GM11168 (cell line): ENCODE data around the gene TMF1.

Experiments used
- in situ Hi-C: fragments of 300-500 bp; cut with MboI; formaldehyde crosslinking; loops from one replicate; pipeline ENCODE4 v1.12.0; 2022; ENCODE audit warnings: low sequenced_read_pairs; ENCODE audit not compliant: unreplicated experiment

Gene TMF1

DNA sequence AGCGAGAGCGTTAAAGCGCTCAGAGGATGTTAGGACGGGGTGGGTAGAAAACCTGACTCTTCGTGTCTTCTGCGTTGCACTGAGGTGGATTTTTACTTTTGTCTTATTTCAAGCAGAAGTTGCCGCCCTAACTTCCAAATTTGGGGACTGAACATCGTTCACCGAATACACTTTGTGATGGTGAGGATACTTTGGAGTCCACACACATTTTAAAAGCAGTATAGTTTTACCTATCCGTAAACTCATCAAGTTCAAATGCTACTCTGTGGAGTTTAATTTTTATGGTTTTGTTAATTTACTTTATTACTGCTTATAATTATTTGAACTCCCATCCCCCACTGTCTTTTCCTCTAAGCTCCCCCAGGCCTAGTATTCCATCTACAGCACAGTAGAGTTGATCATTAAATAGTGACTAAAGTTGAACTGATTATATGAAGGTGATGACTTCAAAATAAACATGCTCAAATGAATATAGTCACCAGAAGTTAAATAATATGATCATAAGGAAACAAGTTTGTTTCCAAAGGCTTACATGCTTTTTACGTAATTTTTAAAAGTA, 38.0 kb downstream of the TMF1 start:
- in situ Hi-C loops = no loop called here

DNA sequence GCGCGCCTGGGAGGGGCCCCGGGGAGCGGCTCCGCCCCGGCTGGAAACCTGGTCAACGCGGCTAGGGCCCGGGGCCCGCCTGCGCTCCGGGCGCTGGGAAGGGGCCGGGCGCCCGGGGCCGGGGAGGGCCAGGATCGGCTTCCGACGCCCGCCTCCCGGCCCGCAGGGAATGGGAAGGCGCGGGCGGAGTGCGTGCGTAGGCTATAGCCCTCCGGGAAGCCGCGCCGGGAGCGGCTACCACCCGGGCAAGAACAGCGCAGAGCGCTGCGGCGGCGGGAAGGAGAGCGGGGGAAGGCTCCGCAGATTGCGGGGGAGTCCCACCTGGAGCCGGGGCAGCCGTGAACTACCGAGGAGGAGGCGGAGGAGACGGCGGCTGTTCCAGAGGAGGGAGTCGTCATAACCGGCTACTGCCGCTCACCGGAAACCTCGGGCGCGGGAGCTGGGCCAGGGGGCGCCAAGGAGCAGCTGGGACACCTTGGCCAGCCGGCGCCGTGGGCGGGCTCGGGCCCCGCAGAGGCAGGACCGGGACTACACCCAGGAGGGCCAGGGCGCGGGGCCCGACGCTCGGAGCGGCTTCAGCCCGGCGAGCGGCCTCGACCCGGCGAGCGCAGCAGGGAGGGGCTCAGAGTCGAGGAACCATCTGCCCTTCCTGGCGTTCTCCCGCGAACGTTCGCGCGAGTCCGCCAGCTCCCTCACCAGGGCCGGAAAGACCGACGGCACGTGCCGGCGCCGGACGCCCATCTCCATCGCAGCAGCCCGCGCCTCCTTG, 38.7 kb downstream of the TMF1 start, which contains the start of gene EOGT:
EOGT (minus strand) TSS at position 432 of the 769 bp plus-strand sequence. CDS start 3,838 bp downstream, outside the sequence.
- in situ Hi-C loops = no loop called here

DNA sequence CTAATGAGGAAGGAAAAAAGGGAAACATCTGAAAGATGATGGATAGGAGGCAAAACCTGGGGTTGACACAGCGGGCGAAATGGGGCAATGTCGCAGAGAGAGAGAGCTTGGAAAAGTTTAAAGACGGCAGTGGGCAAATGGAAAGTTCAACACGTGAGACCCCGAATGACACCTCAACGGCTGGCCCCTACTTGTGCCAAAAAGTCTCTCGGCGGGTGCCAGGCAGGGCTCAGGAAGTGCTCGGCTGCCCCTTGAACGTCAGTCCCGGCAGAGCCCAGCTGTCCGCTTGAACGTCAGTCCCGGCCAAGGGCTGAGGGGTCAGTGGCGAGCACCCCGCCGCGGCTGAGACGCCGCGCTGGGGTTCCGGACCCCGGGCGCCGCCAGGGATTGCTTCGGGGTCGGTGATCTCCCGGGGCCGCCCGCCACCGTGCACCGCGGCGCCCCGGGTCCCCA, 39.3 kb downstream of the TMF1 start:
- in situ Hi-C loops = no loop called here

DNA sequence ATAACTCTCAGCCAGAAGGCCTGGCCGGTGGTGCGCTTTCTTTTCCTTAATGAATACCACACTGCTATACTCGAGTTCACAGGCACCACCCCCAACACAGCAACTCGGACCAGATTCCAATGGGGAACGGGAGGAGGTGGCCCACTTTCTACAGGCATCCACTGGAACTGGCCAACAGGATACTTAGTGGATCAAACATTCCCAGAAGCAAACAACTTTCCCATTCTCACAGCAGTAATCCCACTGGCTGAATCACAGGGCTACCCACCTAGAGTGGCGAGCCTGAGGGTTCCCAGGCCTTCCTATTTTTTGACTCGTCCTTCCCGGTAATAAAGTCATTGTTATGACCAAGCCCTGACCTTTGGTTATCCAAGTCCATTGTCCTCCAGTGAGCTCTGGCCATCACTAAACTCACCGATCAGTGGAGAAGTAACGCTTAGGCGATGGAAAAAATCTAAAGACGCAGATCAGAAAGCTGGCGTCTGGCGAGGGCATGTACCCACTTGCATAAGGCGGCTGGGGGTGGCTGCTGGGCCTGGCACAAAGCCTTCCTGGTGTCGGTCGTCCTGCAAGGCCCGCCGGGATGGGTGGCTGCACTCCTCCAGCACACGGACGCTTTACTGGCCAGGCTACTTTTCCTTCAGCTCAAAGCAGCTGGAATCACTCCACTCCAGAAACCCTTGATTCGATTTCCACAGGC, 39.9 kb downstream of the TMF1 start:
- in situ Hi-C loops = no loop called here

- in situ Hi-C loops = no loop called here
Measured at GRCh38 chr3:69011096-69011730, 40.9 kb downstream of the TMF1 start.

DNA sequence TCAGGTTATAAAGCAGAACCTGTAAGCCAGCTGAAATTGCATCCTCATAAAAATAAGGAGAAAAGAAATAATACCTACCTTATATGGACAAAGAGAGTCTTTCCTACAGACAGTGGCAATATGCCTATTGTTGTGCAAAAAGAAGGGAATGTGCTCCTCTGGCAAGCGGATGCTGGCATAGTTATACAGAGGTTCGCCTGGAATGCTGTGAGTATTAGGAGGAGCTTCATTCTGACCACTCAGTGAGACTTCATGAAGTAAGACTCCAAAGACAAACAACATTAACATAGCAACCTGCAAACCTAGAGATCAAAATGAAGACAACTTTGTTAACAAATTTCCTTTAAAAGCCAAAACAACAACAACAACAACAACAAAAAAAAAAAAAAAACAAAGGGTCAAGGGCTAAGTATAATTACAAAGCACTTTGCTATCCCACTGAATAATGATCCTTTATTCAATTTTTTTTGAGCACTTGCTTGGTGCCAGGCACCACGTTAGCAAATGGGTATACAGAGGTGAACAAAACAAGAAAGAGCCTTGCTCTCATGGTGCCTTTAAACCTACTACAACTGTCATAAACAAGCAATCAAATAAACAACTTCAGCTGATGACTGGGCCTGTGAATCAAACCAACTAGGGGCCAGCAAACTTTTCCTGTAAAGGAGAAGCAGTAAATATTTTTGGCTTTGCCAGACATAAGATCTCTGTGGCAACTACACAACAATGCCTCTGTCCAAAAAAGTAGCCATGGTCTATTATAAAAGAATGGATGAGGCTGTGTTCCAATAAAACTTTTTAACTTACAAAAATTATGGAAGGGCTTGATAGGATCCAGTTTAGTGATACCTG, 42.3 kb downstream of the TMF1 start:
- in situ Hi-C loops = no loop called here

DNA sequence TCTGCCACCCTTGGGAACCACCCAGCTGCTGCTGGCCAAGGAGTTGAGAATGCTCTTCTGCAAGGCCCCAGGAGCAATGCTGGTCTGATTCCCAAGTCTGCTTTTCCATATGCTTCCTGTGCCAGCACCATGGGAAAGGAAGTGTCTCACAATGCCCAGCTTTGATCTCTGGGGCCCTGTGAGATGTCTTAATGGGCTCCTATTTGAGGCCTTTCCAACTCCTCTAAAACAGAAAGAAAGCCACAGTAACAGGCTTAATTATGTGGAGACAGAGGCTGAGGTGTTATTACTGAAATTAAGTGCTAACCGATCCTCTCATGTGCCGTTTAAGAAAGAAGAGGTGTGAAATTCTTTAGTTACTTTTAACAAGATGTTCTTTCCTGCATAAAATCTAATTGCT, 43.2 kb downstream of the TMF1 start:
- in situ Hi-C loops = no loop called here

DNA sequence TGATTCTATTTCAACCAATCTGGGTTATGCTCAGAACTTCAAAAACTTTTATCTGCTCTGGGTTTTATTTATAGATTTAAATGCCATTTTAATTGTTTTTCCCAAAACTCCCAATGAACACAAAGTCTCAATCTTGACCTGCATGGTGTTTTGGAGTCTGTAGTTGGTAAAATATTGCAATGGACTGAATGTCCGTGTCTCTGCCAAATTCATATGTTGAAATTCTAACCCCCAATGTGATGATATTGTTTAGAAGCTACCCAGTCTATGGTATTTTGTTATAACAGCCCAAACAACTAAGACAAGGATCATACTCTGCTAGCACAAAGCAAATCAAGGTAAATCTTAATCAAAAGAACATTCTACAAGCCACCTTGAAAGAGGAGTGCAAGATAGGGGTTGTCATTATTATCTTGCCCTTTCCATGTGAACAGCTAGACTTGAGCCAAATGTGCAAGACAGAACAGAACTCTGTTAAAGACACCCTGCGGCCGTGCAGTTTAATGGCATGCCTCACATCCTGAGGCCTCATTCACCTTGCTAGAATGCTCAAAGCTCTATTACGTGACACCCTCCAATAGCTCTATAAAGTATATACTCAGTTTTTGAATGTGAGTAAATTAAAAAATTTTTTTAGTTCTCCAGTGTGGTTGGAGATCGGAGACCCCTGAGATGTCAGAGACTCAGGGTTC, 46.2 kb downstream of the TMF1 start:
- in situ Hi-C loops = no loop called here

DNA sequence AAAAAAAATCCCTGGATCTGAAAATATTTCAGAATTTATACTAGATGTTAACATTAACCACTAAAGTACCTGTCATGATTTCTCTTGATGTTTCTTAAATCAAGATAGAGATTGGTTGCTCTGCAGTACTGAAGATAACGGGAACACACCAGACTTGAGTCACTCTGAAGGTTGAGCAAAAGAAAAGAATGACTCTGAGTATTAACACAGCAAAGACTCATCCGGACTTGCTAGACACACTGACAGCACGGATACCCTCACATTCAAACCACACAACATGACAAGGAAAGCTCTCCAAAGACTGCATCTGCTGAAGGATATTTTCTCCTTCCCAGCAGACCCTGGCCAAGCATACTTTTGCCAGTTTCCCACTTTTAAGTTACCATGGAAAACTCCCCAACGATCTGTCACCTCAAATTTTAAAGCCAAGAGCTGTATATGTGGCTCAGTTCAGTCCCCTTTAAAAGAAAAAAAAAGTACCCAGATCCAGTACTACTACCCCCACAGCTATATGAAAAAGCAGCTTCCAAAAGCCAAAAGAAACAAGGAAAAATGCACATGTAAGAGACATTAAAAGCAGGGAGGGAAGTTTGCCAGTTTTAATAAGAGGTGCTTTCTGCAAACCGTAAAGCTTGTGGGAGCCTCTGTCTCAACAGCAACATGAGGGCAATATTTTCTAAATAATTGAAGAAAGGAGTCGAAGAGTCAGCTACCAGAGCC, 46.9 kb downstream of the TMF1 start:
- in situ Hi-C loops = no loop called here

GRCh38 chr3:69004138-69004537, 48.0 kb downstream of the TMF1 start:
- in situ Hi-C loops = no loop called here

DNA sequence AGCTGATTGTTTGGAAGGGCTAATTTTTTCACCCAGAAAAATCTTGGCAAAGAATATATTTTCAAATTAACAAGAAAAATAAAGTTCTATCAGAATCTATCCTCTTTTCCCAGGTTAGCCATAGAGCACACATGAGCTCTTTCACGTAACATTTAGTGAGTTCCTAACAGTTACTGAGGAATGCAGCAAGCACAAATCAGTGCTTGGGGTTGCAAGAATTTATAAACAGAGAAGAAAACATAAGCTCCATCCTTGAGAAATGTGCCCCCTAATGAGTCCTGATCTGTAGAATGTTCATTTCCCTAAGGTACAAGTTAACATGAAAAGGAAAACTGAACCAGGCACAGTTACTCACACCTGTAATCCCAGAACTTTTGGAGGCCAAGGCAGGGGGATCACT, 52.5 kb downstream of the TMF1 start:
- in situ Hi-C loops = no loop called here

GRCh38 chr3:68999158-68999557, 53.0 kb downstream of the TMF1 start:
- in situ Hi-C loops = no loop called here

DNA sequence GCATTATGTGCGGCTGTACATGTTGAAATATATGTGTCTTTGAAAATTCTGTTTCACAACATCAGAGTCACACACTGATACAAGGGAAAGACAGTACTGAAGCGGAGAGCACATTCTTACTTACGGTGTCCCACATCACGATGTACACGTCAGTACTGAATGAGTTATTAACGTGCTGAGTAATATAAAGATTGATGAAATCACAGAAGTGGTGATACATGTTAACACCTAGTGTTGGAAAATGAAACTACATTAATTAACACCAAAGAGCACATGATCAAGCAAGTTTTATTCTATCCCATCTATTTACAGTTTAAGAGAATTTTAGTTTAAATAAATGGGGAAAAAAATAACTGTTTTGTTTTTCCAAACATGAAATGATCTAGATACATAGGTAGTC, 54.2 kb downstream of the TMF1 start:
- in situ Hi-C loops = no loop called here

DNA sequence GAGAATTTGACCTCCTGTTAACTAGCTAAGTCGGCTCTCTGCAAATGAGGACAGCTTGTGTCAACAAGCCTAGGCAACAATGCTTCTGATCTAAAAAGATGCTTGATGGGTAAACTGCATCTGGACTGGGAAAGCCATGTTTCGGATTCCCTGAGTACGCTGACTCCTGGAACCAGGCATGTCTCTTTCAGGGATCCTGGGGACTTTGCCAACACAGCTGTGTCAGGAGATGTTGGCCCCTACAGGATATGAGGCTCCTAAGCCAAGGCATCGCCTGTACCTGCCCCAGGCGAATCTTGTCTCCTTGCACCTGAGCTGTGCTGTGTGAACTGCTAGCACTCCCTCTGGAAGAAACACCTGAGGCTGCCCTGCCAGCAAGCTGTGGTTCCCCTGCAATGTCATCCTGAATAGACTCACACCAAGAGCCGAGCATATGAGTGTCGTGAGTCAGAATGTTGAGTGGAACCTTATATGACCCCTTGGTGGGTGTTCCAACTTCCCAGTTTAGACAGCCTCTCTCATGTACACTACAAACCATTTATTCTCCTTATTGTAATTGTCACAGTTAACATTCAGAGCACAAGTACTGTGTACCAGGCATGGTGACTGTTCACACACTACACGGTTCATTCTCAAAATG, 55.7 kb downstream of the TMF1 start:
- in situ Hi-C loops = no loop called here

DNA sequence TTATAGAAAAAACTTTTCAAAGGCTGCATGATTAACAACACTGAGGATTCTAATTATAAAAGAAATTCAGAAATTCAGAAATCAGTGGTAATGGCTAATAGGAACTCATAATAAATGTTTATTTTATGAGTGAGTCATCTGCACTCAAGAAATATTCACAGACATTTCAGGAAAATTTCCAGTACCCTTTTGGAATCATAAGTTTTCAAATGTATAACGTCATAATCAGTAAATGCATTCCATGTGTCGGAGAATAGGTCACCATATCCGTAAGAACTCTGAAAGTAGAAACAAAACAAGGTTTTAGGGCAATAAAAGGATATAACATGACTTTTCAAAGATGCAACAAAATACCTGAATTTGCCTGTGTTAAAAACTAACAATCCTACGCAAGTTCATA, 63.4 kb downstream of the TMF1 start:
- in situ Hi-C loops = no loop called here

- in situ Hi-C loops = no loop called here
Measured at GRCh38 chr3:68987322-68987721, 64.8 kb downstream of the TMF1 start.

DNA sequence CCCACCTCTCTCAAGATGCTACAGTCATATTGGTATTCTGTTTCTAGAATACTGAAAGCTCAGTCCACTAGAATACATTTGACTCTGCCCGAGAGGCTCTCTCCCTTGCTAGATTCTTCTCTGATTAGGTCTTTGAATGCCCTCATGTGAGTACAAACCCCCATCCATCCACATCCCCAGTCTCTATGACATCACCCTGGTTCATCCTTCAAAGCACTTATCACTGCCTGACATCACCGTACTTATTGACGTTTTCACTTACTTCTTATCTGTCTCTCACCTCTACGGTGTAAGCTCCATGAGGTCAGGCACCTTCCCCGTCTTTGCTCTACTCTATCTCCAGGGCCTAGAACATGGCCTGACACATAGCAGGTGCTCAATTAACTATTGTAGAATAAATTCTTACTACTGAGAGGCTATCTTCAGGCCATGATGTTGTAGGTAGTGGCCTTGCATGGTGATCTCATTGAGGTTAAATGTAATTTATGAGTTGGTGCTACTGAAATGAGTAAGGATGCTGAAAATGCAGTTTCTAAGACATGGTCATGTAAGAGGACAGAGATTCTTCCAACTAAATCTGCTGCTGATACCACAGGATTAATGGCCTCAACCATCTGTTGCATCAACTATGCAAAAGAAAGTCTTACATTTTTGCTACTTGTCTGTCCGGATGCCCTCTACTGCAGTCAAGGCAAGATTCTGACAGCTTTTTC, 65.5 kb downstream of the TMF1 start:
- in situ Hi-C loops = no loop called here
